HG03139 (cell line): Measurements from ENCODE around the gene NOP14.
"Not testable (repeated sequence)": the region's sequence is repeated elsewhere in the genome, so short reads cannot be mapped to it uniquely, and the experiment has no call there.

Experiments
- ATAC-seq: cut with Tn5 transposase; IDR thresholded peaks from one replicate; pipeline ENCODE4 v1.9.1; 2021; ENCODE audit not compliant: unreplicated experiment

The NOP14 gene

DNA sequence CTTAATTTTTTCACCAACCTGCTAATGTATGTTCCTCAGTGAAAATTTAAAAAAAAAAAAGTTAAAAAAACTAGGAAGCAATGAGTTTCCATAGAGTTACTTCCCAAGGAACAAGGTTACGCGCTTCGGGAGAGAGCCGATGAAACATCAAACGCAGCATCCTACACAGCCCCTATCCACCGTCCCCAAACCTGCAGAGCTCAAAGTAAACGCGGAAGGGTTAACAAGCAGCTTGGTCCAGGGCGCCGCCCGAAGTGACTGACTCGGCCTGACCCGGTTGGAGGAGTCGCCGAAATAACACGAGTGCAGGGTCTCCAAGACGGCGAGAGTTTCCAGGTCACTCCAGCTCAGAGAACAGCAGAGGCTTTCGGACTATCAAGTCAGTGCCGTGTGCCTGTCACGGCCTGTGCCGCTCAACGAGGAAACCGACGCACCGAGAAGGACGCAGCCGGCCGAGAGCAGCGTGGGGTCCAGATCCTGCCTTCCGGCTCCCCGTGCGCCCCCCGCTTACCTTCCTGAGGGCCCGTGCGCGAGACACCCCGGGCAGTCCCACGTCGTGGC lies 512 bp downstream of the NOP14 start:
- peak; percentile 21 for ATAC-seq

DNA sequence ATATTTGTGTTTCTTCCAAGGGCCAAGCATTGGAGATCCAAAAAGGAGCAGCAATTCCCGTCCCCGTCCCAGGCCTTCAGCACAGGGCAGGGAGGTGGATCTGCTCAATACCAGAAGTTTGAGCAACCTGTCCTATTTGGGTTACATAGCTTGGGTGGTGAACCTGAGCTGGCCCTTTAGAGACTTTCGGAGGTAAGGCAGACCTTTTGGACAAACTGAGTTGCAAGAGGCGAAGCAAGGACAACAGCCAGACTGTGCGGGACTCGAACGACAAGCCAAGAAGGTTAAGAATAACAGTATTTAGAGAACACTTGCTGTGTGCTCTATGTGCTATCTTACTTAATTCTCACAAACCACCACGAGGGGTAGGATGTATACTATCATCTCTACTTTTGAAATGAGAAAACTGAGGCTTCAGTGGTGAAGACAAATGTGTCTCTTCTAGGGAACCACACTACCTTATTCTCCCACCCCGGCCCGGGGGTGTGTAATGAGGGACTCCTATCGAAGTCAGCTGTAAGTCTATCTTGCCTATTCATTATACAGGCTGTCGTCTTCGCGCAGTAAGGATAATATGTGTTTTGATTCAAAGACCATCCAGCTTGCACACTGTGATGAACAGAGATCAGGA lies 1.3 kb downstream of the NOP14 start:
- ATAC-seq: no peak

DNA sequence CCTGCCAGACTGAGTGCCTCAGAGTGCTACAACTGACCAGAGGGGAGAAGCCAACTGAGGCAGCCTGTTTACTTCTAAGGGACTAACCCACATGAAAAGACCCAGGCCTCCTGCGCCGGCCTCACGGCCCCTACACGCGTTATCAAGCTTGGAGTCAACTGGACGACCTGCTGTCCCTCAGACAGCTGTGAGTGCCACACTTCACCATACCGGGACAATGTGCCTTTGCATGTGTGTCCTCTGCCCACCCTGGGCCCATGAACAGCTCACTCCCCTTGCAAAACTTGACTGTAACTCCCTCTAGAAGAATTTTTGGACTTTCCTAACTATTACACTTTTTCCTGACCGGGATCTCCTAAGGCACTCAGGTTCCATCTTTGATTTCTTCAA lies 1.8 kb downstream of the NOP14 start:
- no peak for ATAC-seq

DNA sequence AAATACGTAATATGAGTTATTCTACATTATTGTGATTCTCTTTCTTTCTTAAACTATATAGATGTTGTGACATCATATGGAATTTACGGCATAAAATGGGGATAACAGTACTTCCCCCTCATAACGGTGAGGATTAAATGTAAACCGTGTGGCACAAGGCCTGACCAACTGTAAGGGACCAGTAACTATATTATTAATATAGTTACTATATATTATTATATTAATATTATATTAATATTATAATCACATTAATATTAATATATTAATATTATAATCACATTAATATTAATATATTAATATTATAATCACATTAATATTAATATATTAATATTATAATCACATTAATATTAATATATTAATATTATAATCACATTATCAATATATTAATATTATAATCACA lies 2.8 kb downstream of the NOP14 start:
- not testable (repeated sequence) for ATAC-seq

DNA sequence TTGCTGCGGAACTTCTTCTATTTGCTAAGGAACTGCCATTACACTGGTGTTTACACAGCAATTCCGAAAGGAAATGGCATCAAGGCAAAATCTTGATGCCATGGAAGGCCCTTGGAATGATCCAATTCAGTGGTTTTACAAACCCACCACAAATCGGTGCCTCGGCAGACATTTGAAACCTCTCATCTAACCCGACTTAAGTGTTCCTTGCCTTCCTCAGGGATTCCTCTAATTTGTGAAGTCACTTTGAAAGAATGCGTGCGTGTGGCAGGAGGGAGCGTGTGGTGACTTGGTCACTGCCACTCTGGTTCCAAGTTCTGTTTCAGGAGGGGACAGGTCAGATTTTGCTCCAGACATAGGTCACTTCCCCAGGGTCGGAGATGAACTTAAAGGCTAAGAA lies 4.8 kb downstream of the NOP14 start:
- no peak for ATAC-seq

DNA sequence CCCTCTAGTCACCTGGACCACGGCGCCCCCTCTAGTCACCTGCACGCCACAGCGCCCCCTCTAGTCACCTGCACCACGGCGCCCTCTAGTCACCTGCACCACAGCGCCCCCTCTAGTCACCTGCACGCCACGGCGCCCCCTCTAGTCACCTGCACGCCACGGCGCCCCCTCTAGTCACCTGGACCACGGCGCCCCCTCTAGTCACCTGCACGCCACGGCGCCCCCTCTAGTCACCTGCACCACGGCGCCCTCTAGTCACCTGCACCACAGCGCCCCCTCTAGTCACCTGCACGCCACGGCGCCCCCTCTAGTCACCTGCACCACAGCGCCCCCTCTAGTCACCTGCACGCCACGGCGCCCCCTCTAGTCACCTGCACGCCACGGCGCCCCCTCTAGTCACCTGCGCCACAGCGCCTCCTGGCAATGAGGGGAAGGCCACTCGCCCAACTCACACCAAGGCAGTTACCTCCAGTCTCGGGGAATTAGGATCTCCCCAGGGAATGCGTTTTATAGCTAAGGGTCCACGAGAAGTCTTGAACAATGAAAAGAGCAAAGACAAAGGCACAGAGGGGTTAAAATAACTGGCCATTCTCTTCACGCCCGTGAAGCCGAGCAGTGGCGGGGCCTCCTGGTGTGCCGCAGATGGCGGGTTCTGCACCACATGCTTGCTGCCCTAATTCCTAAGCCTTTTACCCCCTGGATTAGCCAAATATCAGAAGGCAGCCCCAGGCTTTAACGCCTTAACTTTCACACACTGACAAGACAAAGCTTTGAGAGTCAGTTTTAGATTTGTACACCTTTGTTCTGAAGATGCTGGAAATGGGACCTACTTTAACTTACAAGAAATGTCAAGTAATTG lies 7.8 kb downstream of the NOP14 start:
- ATAC-seq: not testable (repeated sequence)

DNA sequence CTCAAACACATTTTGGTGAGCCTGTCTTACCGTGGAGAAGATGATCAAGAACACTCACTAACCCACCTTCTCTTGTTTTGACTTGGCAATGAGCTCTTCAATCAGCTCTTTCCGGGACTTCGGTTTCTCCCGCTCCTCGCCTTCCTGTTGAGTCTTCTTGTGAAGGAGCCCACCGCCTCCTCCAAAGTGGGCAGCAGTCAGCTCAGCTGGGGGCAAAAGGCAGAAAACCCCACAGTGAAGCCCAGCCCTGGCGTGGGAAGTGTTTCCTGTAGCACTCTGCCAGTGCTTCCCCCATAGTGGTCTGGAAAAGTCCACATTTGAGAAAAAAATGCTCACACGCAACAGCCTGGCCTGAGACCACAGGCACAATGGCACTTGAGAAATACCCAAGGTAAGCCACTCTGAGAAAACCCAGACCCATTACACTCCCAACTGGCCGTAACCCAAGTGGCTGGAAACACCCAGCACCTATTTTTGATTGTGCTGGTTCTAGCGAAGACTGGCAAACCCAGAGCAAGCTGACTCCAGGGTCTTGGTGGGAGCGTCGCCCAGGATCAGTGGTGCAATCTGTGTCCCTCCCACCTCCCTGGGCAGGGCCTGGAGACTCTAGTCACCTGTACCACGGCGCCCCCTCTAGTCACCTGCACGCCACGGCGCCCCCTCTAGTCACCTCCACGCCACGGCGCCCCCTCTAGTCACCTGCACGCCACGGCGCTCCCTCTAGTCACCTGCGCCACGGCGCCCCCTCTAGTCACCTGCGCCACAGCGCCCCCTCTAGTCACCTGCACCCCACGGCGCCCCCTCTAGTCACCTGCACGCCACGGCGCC lies 8.6 kb downstream of the NOP14 start:
- no peak for ATAC-seq

DNA sequence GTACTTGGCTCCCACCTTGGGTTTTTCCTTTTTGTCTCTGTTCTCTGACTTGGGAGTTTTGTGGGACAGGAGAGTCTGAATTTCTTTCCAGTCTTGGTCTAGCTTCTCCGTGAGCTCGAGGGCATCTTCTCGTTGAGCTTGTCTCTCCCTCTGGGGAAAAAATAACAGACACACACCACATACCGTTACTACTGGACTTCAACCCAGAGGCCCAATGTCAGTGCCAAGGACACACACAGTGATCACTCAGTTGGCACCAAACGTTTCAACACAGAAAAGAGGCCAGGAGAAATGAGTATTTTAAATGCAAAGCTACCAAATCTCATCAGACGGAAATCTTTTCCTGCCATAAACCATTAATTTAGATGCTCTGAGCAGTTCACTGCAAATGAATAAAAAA lies 9.7 kb downstream of the NOP14 start:
- ATAC-seq: no peak

DNA sequence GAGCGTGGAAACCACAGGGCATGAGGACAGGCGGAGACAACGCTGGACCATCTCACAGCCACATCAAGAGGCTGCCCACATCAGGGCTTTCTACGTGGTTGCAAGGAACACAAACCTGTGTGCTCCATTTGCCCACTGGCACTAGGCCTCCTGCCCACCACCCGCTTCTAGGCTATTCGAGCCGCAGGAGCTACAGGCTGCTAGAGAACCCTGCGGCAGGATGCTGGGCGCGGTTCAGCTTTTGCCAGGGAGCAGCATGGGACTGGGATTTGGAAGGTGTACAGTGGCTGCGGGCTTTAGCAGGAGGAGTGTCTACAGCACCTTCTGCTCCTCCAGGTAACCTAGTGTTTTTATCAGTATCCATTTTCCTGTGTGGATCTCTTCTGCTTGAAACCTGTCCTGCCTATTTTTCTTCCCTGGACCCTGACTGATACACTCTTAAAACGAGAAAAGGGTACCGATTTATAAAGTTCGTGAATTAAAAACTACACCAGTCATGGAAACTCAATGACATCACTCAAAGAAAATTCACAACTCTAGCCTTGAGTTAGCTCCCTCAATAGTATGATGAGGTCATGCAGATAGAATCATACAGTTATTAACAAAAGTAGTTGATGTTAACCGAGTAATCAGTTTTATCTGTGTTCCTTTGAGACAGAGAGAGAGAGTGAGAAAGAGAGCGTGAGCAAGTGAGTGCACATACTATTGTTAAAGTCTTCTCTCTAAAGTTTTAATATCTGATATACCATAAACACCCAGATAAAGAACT lies 12.8 kb downstream of the NOP14 start:
- ATAC-seq: no peak

DNA sequence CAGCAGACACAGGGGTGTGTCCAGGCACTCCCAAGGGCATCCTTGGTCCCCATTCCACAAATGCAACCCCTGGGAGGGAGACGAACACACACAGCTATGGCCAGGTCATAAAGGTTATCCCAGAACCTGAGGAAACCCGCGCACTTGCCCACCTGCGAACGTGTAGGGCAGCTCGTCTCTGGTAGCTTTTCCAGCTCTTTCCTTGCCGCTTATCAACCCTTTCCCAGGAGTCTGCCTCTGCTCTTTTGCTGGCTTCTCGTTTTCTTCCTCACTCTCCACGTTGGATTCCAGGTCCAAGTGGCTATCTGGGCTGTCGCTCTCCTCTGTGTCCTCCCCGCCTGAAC lies 13.5 kb downstream of the NOP14 start:
- ATAC-seq: no peak

DNA sequence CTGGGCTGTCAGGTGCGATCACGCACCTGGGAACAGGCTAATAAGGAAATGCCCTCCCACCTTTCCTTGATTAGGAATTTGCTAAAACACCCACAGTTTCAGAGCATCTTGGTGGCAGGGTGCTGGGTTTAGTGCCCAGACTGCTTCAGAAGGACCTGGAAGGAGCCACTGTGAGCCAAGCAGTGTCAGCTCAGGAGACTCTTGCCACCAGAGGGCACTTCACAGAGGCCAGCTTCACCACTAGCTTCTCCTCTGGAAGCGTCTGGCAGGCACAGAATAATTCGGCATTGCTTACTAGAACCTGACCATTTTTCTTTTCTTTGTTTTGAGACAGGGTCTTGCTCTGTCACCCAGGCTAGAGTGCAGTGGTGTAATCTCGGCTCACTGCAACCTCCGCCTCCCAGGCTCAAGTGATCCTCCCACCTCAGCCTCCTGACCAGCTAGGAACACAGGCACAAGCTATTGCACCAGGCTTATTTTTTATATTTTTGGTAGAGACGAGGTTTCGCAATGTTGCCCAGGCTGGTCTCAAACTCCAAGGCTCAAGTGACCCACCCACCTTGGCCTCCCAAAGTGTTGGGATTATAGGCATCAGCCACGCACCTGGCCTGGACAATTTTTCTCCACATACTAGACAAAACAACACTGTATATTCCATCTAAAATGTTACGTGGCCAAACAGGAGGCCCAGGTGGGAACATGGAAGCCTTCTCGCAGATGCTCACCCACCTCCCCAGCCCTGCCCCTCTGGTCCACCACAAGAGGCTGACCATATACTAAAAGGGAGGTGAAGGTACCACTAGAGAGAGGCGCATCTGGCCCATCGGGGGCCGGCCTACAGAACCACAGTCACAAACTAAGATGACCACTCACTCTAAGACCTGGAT lies 14.1 kb downstream of the NOP14 start:
- no peak for ATAC-seq

DNA sequence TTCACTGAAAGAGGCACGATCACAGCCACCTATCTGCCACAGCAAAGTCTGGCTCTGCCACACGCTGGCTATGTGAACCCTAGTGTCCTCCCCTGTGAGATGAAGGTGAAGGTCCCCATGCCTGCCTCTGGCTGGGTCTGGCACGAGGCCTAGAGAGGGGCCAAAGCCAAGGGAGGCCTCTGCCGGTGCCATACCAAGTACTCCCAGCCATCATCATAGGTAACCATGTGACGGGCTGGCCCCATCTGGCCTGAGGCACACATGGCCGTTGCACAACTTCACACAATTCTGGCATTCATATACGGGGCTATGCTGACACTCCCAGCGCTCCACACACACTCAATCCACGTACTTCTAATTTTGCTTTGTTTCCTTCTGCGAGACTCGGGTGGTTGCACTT lies 15.3 kb downstream of the NOP14 start:
- ATAC-seq: no peak

DNA sequence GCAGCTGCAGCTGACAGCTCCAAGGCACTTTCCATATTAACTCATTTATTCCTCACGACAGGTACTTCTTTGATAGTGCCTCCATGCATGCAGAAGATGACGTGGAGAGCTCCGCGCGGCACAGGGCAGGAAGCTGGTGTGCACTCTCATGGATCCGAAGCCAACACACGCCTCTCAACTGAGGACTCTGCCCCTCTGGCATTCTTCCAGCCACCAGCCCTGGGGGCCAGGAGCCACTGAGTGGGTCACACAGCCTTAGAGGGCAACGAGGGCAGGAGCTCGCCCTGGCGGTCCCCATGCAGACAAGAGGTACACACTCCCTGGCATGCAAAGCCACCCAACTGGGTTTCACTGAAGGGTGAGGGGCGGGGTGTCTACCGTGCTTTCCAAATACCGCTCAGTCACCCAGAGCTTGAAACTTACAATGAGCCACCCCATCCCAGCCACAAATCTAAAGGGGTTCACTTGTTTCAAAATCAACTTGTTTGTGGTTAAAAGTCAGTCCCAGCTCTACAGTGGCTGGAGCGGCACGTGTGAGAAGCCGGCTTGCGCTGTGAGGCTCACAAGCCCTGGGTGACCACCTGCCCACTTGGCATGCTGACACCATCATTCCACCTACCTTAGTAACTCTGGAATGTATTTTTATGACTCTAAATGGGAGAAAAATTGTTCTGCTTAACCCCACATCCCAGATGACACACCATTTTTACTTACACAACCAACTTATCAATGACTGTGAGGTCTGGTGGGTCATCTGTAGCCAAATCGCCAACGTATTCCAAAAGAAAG lies 16.2 kb downstream of the NOP14 start:
- ATAC-seq: no peak

DNA sequence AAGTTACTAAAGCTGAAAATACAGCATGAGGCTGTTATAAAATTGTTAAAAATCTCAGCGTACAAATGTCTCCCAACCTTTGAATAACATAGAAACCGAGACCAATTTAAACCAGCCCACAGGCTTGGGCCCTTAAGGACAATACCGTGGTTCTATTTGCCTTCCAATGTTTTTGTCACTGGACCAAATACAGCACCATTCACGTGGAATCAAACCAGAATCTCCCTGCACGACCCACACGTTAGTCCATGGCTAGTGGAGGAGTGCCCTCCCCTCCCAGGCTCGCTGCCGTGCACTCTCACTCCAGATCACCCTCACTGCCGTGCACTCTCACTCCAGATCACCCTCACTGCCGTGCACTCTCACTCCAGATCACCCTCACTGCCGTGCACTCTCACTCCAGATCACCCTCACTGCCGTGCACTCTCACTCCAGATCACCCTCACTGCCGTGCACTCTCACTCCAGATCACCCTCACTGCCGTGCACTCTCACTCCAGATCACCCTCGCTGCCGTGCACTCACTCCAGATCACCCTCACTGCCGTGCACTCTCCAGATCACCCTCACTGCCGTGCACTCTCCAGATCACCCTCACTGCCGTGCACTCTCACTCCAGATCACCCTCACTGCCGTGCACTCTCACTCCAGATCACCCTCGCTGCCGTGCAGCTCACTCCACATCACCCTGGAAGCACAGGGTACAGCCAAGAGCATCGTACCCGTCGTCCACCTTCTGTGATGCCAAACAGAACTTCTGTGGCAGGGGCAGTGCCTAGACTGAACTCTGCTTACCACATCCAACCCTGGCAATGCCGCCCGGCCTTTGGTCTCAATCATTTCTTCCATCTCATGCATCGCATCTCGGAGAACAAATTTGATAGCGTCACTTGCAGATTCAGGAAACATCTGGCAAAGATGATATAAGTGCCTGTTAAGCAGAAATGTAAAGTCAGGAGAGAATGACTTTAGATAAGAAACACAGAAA lies 17.3 kb downstream of the NOP14 start:
- not testable (repeated sequence) for ATAC-seq

DNA sequence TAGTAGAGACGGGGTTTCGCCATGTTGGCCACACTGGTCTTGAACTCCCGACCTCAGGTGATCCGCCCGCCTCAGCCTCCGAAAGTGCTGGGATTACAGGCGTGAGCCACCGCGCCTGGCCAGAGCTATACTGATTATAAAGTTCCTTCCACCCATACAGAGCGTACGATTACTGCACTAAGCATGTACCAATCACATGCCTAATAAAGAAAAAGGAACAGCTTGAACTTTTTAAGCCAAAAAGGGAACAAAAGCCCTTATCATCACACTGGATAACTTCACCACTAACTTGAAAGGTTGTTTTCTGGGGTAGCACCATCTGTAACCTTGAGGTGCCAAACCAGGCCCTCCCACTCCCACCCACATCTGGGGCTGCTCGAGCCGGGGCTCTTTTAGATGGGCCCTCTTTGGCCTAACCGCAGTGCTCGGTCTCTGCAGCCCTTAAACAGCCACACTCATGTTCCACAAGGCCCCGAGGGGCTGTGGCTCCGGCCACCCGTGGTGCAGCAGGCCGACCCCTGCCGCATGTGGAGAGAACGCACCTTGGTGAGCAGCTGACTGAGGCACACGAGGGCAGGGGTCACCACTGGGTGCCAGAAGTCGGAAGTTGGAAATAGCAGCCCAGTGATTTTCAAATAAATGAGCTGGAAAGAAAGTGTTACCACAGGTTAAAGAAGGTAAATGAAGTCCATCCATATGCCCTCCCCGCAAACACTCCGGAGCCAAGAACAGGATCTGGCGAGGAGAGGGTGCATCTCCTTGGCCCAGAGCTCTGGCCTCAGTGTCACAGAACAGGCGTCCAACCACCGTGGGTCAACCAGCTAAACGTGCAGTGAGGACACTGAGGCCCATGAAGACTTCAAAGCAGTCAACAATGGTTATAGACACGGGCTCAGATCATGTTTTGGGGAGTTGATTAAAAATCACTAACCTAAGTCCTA lies 18.4 kb downstream of the NOP14 start:
- no peak for ATAC-seq

DNA sequence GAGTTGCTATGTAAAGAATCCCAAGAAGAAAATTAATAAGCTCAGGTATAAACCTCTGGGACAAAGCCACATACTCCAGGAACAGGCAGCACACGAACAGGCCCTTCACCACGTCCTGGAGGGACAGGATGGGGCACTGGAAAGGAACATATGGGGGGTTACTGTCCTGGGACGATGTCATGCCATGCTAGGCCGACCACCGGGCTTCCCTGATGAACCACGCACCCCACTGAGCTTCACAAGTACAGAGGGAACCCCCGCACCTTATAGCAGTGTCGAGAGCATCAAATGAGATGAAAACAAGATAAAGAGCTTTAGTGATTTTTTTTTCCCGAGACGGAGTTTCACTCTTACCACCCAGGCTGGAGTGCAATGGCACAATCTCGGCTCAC lies 19.1 kb downstream of the NOP14 start:
- no peak for ATAC-seq
